SKM-1 treated with dmso at 0.1 percent for 144 hours (cell line): Measurements from ENCODE around the gene PDE9A.
"Not testable (repeated sequence)": the region's sequence is repeated elsewhere in the genome, so short reads cannot be mapped to it uniquely, and the experiment has no call there.

Experiments
- DNase-seq: peaks from one replicate; lab custom pipeline; 2025; ENCODE audit not compliant: unreplicated experiment; lab: John Stamatoyannopoulos, UW

PDE9A gene

DNA sequence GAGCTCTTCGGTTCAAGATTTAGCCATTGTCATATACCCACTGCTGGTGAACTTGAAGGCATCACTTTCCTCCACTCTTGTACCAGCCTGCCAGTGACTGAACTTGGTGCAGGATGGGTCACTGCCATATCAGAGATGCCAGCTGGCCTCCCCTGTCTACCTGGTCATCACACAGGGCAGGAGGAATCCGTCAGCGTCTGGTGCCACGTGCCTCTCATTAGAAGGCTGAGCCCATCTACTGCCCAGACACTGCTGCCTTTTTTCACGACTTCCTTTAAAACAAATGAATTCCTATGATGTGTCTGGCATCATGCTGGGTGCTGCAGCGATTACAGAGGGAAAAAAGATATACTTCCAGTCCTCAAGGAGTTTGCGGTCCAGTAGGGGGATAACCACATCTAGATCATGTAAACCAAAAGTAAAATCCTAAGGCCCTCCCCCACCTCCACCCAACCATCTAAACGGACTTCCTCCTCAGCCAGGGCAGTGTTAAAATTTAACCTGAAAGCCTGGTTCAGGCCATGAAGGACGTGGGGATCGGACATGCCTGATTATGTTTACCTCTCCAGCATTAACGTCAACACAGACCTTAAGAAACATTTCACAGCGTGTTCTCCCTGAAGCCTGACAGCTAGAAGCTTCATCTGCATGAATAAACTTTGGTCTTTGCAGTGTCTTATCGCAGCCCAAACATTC lies 29.2 kb upstream of the PDE9A start:
- no peak for DNase-seq

DNA sequence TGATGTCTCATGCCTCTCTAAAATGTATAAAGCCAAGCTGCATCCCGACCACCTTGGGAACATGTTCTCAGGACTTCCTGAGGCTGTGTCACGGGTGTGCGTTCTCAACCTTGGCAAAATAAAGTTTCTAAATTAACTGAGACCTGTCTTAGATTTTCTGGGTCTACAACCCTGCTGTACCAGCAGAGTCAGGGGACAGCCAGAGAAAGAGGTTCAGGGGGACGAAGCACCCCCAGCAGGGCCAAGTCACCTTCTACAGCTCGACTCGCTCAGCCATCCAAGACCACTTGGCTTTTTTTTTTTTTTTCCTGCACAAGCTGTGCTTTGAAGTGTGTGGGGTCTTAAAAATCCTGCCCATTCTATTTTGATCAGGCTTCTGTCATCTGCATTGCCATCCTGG lies 28.5 kb upstream of the PDE9A start:
- no peak for DNase-seq

DNA sequence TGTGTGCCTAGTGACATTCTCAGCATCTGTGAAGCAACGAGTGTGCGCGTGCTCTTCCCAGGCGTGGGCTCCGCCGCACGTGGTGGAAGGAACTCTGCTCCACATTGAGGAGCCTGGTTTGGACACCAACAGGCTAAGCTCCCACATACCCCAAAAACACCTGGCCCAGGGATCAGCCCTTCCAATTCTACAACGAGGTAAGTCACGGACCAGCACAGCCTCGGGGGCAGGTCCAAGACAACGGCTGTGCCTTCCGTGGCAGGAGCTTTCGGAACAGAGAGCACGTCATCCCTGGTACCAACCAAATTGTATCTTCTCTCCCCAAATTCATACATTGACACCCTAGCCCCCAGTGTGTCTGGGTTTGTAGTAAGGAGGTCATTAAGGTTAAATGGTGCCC lies 27.2 kb upstream of the PDE9A start:
- DNase-seq, result no peak

GRCh38 chr21:42627527-42628289 lies 25.7 kb upstream of the PDE9A start:
- no peak for DNase-seq

DNA sequence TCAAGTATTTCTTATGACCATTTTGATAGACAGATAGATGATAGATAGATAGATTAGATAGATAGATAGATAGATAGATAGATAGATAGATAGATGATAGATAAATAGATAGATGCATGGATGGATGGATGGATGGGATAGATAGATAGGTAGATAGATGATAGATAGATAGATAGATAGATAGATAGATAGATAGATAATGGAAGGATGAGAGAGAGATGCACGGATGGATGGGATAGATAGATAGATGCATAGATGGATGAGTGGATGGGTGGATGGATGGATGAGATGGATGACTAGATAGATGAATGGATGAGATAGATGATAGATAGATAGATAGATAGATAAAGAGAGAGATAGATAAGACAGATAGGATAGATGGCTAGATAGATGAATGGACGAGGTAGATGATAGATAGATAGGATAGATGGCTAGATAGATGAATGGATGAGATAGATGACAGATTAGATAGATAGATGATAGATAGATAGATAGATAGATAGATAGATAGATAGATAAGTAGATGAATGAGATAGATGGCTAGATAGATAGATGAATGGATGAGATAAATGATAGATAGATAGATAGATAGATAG lies 24.9 kb upstream of the PDE9A start:
- not testable (repeated sequence) for DNase-seq

- DNase-seq, result no peak
These were observed 23.4 kb upstream of the PDE9A start for GRCh38 chr21:42629933-42630589.

- no peak for DNase-seq
These were observed 22.8 kb upstream of the PDE9A start for GRCh38 chr21:42630626-42631025.

GRCh38 chr21:42631142-42631541 lies 22.3 kb upstream of the PDE9A start:
- DNase-seq, result no peak

DNA sequence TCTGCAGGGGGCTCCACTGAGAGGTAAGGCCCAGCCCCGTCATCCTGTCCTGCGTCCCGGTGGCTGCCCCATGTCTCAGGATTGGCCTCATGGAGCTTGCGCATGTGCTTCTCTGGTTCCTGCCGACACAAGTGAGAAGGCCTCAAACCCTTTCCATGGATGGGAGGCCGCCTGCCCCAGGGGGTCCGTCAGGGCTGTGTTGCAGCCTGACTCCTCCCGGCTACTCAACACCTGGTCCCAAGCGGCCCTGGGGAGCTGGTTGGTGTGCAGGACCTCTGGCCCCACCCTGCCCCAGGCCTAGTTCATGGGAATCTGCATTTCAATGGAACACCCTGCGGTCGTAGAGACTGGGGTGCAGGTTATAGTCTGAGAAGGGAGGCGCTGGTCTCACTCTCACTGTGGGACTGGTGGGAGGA lies 21.1 kb upstream of the PDE9A start:
- DNase-seq, result no peak

GRCh38 chr21:42632771-42633690 lies 20.4 kb upstream of the PDE9A start:
- DNase-seq, result no peak

DNA sequence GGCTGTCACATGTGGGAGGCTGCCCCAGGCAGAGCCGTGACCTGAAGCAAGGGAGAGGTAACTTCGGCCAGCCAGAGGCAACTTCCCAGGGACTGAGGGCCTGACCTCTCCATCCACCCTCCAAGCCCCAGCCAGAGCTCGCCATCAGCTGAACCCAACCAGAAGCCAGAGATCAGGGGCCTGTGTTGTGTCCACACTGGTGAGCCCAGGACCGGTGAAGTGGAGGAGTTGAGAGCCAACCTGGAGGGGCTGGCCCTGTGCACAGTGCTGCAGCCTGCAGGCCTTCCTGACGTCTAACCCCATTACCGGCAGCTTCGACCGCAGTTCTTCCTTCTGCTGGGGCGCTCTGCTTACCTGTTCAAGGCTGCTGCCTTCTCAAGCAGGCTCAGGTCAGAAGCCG lies 19.6 kb upstream of the PDE9A start:
- no peak for DNase-seq

- no peak for DNase-seq
These were observed 17.4 kb upstream of the PDE9A start for GRCh38 chr21:42635848-42636519.

GRCh38 chr21:42636520-42637266 lies 16.7 kb upstream of the PDE9A start:
- DNase-seq, result no peak

GRCh38 chr21:42637267-42638041 lies 16.0 kb upstream of the PDE9A start:
- DNase-seq, result no peak

GRCh38 chr21:42638266-42638863 lies 15.1 kb upstream of the PDE9A start:
- no peak for DNase-seq

GRCh38 chr21:42639646-42640152 lies 13.7 kb upstream of the PDE9A start:
- DNase-seq, result no peak

DNA sequence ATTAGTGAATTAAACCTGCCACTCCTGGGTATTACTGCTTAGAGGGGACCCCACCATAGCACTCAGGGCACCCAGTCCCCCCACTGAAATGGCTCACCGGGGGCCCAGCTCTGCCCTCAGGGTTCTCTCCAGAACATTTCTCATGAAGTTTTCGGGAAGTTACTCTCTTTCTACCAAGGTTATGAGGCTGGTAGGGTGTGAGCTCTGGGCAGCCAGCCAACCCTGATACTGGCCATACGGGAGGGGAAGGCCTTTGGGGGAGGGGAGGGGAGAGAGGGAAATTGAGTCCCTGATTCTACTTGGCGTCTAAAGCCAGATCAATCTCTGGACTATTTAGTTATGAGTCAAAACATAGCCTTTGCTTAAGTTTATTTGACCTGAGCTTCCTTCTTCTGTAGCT lies 12.9 kb upstream of the PDE9A start:
- DNase-seq, result no peak
